Activated B cell treated with CpG ODN at 0.5 μM for 24 hours (primary cell): ENCODE measurements around the gene RBM38. TPM values are rescaled to one million over a fixed set of nuclear protein-coding genes. Genes with fewer than 3 reads are reported as not detected.

ENCODE experiments used
- ATAC-seq: fragments of 200-7000 bp; cut with Tn5 transposase; one replicate; pipeline ENCODE4 v1.10.0; 2021; ENCODE audit warnings: low read depth, mild to moderate bottlenecking, moderate library complexity
- CTCF ChIA-PET: fragments of 350-600 bp; sonication (Branson Sonifier 250); formaldehyde crosslinking; loops from one replicate; lab custom pipeline; 2021; ENCODE audit warnings: antibody characterized with exemption; lab: Charles Lee
- POLR2A ChIA-PET: fragments of 350-600 bp; sonication (Branson Sonifier 250); formaldehyde crosslinking; loops from one replicate; lab custom pipeline; 2021; ENCODE audit warnings: antibody characterized with exemption; lab: Charles Lee
- DNase-seq: peaks from one replicate; pipeline ENCODE4 v3.0.0; 2022
- H3K27ac Mint-ChIP-seq: one replicate; pipeline ENCODE4 v1.8.0; 2020; ENCODE audit warnings: mixed read lengths
- H3K27me3 Mint-ChIP-seq: one replicate; pipeline ENCODE4 v1.8.0; 2021; ENCODE audit warnings: mixed read lengths
- H3K36me3 Mint-ChIP-seq: one replicate; pipeline ENCODE4 v1.8.0; 2021; ENCODE audit warnings: low read depth, mixed read lengths
- H3K4me1 Mint-ChIP-seq: one replicate; pipeline ENCODE4 v1.8.0; 2021; ENCODE audit warnings: mixed read lengths
- H3K4me3 Mint-ChIP-seq: one replicate; pipeline ENCODE4 v1.8.0; 2020; ENCODE audit warnings: mild to moderate bottlenecking, mixed read lengths
- H3K9me3 Mint-ChIP-seq: one replicate; pipeline ENCODE4 v1.8.0; 2020; ENCODE audit warnings: mixed read lengths
- intact Hi-C: fragments of 100-400 bp; cut with micrococcal nuclease; formaldehyde crosslinking; loops from one replicate; pipeline ENCODE4 v1.15.1; 2024
- total RNA-seq: library from RNA; stranded (reverse); gene quantifications from 2 replicates; pipeline ENCODE4 v1.2.3, GENCODE V29; 2022
- TF ChIP-seq, protein P1 (sequence below): fragments of 200-600 bp; IDR thresholded peaks from one replicate; pipeline ENCODE4 v1.8.0; 2022; ENCODE audit warnings: antibody characterized with exemption, mild to moderate bottlenecking

RBM38 gene
- total RNA-seq, 1 donor from 2014 or later: 69.6 TPM

GRCh38 chr20:57380081-57380750 lies 11.0 kb upstream of the RBM38 start:
- Mint-ChIP-seq H3K27ac (no peak overlapping the region), H3K27me3 (no peaks in the 10 kb centered on the region), H3K36me3 (peaks cover 69% of the 10 kb centered on the region), H3K4me1 (peaks cover 10% of the 10 kb centered on the region), H3K9me3 (no peaks in the 10 kb centered on the region), H3K4me3 (no peak overlapping the region)
- CTCF ChIA-PET: interaction anchor here (0.7 to 2.0 kb wide), 5 partner anchors 113 to 216 kb away, joined by 3 to 10 read pairs (median 4); no protein-coding TSS in a partner anchor
- ATAC-seq: no peak
- no peak for DNase-seq
- POLR2A ChIA-PET: interaction anchor here (0.6 to 1.6 kb wide), 3 partner anchors 10 to 64 kb away, joined by 3 to 5 read pairs (median 4); no protein-coding TSS in a partner anchor
- intact Hi-C loops: no loop called here
- TF ChIP-seq, protein P1, sequence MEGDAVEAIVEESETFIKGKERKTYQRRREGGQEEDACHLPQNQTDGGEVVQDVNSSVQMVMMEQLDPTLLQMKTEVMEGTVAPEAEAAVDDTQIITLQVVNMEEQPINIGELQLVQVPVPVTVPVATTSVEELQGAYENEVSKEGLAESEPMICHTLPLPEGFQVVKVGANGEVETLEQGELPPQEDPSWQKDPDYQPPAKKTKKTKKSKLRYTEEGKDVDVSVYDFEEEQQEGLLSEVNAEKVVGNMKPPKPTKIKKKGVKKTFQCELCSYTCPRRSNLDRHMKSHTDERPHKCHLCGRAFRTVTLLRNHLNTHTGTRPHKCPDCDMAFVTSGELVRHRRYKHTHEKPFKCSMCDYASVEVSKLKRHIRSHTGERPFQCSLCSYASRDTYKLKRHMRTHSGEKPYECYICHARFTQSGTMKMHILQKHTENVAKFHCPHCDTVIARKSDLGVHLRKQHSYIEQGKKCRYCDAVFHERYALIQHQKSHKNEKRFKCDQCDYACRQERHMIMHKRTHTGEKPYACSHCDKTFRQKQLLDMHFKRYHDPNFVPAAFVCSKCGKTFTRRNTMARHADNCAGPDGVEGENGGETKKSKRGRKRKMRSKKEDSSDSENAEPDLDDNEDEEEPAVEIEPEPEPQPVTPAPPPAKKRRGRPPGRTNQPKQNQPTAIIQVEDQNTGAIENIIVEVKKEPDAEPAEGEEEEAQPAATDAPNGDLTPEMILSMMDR: no peak

DNA sequence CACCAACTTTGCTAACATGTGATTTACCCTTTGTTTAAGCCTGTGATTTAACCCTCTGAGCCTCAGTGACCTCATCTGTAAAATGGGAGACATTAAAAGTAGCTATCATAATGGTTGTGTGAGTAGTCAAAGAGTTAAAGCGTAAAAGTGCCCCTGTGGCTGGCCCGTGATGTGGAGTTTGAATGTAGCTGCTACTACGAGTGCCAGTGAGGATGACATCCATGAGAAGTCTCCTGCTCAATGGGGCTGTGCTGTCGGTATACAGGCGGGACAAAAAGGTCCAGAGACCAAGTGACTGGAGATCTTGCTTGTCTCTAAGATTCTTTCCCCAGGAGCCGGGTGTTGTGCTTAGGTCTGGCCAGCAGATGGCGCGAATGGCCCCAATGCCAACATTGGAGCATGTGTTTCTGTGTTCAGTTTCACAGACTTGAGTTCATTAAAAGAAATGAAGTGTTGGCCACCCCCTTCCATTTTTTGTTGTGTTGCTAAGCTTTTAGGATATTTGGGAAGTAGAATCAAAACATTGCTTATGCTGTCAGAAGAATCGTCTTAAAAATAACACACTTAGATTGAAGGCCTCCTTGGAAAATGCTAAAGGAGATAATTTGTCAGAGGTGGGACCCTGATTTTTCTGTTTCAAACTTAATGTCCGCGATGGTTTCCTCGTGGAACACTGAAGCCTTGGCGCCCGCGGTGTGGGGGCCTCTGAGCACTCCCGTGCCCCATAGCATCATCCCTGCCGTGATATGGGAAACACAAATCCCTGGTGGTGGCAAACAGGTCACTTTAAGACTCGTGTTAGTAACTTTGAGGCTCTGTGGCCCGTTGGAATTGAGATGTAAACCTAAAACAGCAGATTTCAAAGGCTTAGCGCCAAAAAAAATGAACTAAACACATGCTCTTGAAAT lies 9.3 kb upstream of the RBM38 start:
- POLR2A ChIA-PET: interaction anchor here (0.7 to 1.0 kb wide), 2 partner anchors 48 to 114 kb away, joined by 3 to 5 read pairs; no protein-coding TSS in a partner anchor
- TF ChIP-seq, protein P1: peak; percentile 36

GRCh38 chr20:57382516-57382915 lies 8.7 kb upstream of the RBM38 start:
- ATAC-seq: no peak
- intact Hi-C loops: loop anchor here (2.0 kb wide), 1 partner anchor 826 kb away; no protein-coding TSS in a partner anchor
- Mint-ChIP-seq H3K27ac (no peak overlapping the region), H3K27me3 (no peaks in the 10 kb centered on the region), H3K4me3 (no peak overlapping the region), H3K9me3 (no peaks in the 10 kb centered on the region), H3K36me3 (peaks cover 46% of the 10 kb centered on the region), H3K4me1 (peaks cover 10% of the 10 kb centered on the region)
- no peak for DNase-seq
- ChIA-PET CTCF (interaction anchor here (1.0 to 4.7 kb wide), 11 partner anchors 10 to 825 kb away, joined by 3 to 24 read pairs (median 5); no protein-coding TSS in a partner anchor), POLR2A (no interaction called here)
- TF ChIP-seq, protein P1: no peak

More for the DNA sequence above, 9.3 kb upstream of the RBM38 start:
- H3K36me3 Mint-ChIP-seq: peaks cover 52% of the 10 kb centered on the region
- no peak overlapping the region for H3K4me3 Mint-ChIP-seq
- CTCF ChIA-PET: interaction anchor here (0.7 to 4.7 kb wide), 15 partner anchors 11 to 826 kb away, joined by 3 to 24 read pairs (median 5); no protein-coding TSS in a partner anchor
- no peak overlapping the region for H3K27ac Mint-ChIP-seq
- no peaks in the 10 kb centered on the region for H3K27me3 Mint-ChIP-seq
- DNase-seq: peak; percentile 71
- peak; percentile 92 for ATAC-seq
- no peaks in the 10 kb centered on the region for H3K9me3 Mint-ChIP-seq
- intact Hi-C loops: loop anchor here (1.0 to 2.0 kb wide), 4 partner anchors 53 to 827 kb away; no protein-coding TSS in a partner anchor
- peaks cover 10% of the 10 kb centered on the region for H3K4me1 Mint-ChIP-seq

DNA sequence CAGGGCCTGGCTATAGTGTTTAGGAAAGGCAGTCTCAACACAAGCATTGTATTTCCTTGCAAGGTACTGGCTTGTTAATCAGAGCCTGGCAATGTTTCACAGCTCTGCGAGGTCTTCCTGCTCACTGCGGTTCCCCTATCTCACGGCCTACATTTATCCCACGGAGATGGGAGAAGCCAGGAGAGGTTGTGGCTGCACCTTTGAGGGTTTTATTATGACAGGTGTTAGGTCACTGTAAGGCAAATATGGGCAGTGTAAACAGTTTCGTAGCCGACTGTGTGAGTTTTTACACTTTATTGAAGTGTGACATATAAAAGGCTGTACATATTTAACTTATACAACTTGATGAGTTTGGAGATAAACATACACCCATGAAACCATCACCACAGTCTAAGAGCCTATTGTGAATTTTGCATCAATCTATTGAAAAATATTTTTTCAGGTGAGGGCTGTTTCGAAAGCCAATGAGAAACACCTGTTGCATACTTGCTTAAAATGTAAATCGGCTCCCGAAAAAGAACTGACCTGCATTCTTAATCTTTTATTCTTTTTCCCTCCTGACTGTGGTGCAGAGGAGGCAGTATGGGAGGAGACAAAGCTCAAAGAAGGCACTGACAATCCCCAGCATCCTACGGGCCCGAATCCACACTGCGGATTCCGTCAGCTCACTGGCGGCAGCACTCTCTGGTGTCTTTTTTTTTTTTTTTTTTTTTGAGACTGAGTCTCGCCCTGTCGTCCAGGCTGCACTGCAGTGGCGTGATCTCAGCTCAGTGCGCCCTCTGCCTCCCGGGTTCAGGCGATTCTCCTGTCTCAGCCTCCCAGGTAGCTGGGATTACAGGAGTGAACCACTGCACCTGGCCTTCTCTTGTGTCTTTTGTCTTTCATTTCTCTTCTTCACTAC lies 7.5 kb upstream of the RBM38 start:
- Mint-ChIP-seq H3K27me3 (no peaks in the 10 kb centered on the region), H3K9me3 (no peaks in the 10 kb centered on the region), H3K4me3 (no peak overlapping the region), H3K4me1 (peaks cover 17% of the 10 kb centered on the region), H3K36me3 (peaks cover 34% of the 10 kb centered on the region), H3K27ac (no peak overlapping the region)
- DNase-seq (no peak), ATAC-seq (no peak)
- ChIA-PET POLR2A (interaction anchor here (0.7 to 1.5 kb wide), 2 partner anchors 15 to 133 kb away, joined by 4 to 7 read pairs; no protein-coding TSS in a partner anchor), CTCF (interaction anchor here (1.4 to 4.7 kb wide), 4 partner anchors 9 to 112 kb away, joined by 4 to 24 read pairs (median 7); no protein-coding TSS in a partner anchor)
- intact Hi-C loops: loop anchor here (2.0 kb wide), 1 partner anchor 825 kb away; no protein-coding TSS in a partner anchor
- TF ChIP-seq, protein P1: no peak
